ENCODE data around the gene SYT1.

- TF ChIP-seq, protein P1, sequence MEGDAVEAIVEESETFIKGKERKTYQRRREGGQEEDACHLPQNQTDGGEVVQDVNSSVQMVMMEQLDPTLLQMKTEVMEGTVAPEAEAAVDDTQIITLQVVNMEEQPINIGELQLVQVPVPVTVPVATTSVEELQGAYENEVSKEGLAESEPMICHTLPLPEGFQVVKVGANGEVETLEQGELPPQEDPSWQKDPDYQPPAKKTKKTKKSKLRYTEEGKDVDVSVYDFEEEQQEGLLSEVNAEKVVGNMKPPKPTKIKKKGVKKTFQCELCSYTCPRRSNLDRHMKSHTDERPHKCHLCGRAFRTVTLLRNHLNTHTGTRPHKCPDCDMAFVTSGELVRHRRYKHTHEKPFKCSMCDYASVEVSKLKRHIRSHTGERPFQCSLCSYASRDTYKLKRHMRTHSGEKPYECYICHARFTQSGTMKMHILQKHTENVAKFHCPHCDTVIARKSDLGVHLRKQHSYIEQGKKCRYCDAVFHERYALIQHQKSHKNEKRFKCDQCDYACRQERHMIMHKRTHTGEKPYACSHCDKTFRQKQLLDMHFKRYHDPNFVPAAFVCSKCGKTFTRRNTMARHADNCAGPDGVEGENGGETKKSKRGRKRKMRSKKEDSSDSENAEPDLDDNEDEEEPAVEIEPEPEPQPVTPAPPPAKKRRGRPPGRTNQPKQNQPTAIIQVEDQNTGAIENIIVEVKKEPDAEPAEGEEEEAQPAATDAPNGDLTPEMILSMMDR (IDR thresholded peaks at IDR 0.05) = no peak
- TF ChIP-seq POLR2A (IDR thresholded peaks at IDR 0.05) = no peak
These were observed 584.2 kb downstream of the SYT1 start for GRCh38 chr12:79448816-79449215.

Measured in sigmoid colon (tissue), 3 donors.